OCI-LY1 (cell line): ENCODE results near the gene INPP5A.

Source experiments
- EZH2 ChIP-seq: fragments of 200-600 bp; sonication (generic), shearing (Covaris generic); IDR thresholded peaks from 2 replicates; pipeline ENCODE4 v1.8.0; 2017; ENCODE audit warnings: borderline replicate concordance, mixed run types, mild to moderate bottlenecking, antibody characterized with exemption, low read length, moderate library complexity, mixed read lengths
- TF ChIP-seq, protein P1 (sequence below): fragments of 200-600 bp; sonication (generic), shearing (Covaris generic); IDR thresholded peaks from 2 replicates; pipeline ENCODE4 v1.5.1; 2017; ENCODE audit warnings: mild to moderate bottlenecking, antibody characterized with exemption, low read length, moderate library complexity, mixed read lengths

DNA sequence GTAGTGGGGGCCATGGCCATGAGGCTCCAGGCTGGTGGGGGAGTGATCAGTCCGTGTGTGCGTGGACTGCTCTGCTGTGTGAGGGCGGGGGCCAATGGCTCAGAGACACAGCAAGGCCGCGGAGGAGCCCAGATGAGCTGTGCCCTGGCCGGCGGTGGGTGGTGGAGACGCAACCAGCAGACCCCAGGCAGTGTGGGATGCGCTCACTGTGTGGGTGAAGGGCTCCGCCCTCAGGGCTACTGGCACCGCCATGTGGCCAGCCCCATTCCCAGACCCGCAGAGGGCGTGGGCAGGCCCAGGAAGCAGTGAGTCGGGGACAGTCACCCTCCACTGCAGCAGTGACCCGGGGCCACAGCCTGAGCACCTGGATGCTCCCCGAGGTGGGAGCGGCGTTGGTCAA is 239.2 kb downstream of the INPP5A start:
- TF ChIP-seq, protein P1, sequence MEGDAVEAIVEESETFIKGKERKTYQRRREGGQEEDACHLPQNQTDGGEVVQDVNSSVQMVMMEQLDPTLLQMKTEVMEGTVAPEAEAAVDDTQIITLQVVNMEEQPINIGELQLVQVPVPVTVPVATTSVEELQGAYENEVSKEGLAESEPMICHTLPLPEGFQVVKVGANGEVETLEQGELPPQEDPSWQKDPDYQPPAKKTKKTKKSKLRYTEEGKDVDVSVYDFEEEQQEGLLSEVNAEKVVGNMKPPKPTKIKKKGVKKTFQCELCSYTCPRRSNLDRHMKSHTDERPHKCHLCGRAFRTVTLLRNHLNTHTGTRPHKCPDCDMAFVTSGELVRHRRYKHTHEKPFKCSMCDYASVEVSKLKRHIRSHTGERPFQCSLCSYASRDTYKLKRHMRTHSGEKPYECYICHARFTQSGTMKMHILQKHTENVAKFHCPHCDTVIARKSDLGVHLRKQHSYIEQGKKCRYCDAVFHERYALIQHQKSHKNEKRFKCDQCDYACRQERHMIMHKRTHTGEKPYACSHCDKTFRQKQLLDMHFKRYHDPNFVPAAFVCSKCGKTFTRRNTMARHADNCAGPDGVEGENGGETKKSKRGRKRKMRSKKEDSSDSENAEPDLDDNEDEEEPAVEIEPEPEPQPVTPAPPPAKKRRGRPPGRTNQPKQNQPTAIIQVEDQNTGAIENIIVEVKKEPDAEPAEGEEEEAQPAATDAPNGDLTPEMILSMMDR: no peak
- no peak for TF ChIP-seq EZH2
